GM18508 (cell line): Measurements from ENCODE around the gene ABHD11.
"Not testable (repeated sequence)": the region's sequence is repeated elsewhere in the genome, so short reads cannot be mapped to it uniquely, and the experiment has no call there.

ENCODE experiments used
- ATAC-seq: cut with Tn5 transposase; IDR thresholded peaks from one replicate; pipeline ENCODE4 v1.9.1; 2021; ENCODE audit warnings: moderate number of reproducible peaks; ENCODE audit not compliant: insufficient read depth, unreplicated experiment

Gene ABHD11

GRCh38 chr7:73746378-73746777 is 7.8 kb upstream of the ABHD11 start:
- ATAC-seq, result no peak

GRCh38 chr7:73742753-73743641 is 4.4 kb upstream of the ABHD11 start:
- no peak for ATAC-seq

GRCh38 chr7:73742338-73742752 is 3.7 kb upstream of the ABHD11 start:
- no peak for ATAC-seq

GRCh38 chr7:73741600-73741999 is 3.0 kb upstream of the ABHD11 start:
- ATAC-seq, result no peak

GRCh38 chr7:73740771-73741170 is 2.2 kb upstream of the ABHD11 start:
- ATAC-seq, result no peak

- ATAC-seq, result no peak
Observed at GRCh38 chr7:73740212-73740611, 1.6 kb upstream of the ABHD11 start.

GRCh38 chr7:73739387-73739767 is 775 bp upstream of the ABHD11 start:
- no peak for ATAC-seq

- ATAC-seq, result no peak
Observed at GRCh38 chr7:73738220-73738611, 386 bp downstream of the ABHD11 start.

GRCh38 chr7:73737491-73738219 is 947 bp downstream of the ABHD11 start:
- no peak for ATAC-seq

- no peak for ATAC-seq
Observed at GRCh38 chr7:73736885-73737284, 1.7 kb downstream of the ABHD11 start.

- ATAC-seq, result no peak
Observed at GRCh38 chr7:73735528-73735905, 3.1 kb downstream of the ABHD11 start.

- no peak for ATAC-seq
Observed at GRCh38 chr7:73734619-73735527, 3.7 kb downstream of the ABHD11 start.

GRCh38 chr7:73732397-73732796 is 6.2 kb downstream of the ABHD11 start:
- ATAC-seq, result no peak

GRCh38 chr7:73730485-73730884 is 8.1 kb downstream of the ABHD11 start:
- ATAC-seq, result no peak

- no peak for ATAC-seq
Observed at GRCh38 chr7:73728551-73728950, 10.1 kb downstream of the ABHD11 start.

GRCh38 chr7:73727952-73728351 is 10.7 kb downstream of the ABHD11 start:
- no peak for ATAC-seq

- no peak for ATAC-seq
Observed at GRCh38 chr7:73726083-73726466, 12.5 kb downstream of the ABHD11 start.

GRCh38 chr7:73723813-73724212 is 14.8 kb downstream of the ABHD11 start:
- ATAC-seq, result no peak

GRCh38 chr7:73722785-73723184 is 15.8 kb downstream of the ABHD11 start:
- no peak for ATAC-seq

- ATAC-seq, result not testable (repeated sequence)
Observed at GRCh38 chr7:73722182-73722581, 16.4 kb downstream of the ABHD11 start.

- ATAC-seq, result no peak
Observed at GRCh38 chr7:73721377-73721817, 17.2 kb downstream of the ABHD11 start.
